Endothelial cell of umbilical vein (primary cell): ENCODE data around the gene DLGAP1.

Source experiments
- CTCF ChIP-seq, 2 donors: IDR thresholded peaks; 1 replicate in 1 of 2; 2 replicates in 1 of 2; pipeline ENCODE4 v1.5.1; 2011; ENCODE audit warnings: low read length in 2 of 2, mild to moderate bottlenecking in 2 of 2, moderate library complexity in 2 of 2, control low read depth in 1 of 2, inconsistent platforms in 1 of 2, low read depth in 1 of 2; ENCODE audit not compliant: insufficient read depth in 1 of 2; ENCODE audit errors: extremely low read depth in 1 of 2
- EZH2 ChIP-seq: IDR thresholded peaks from 2 replicates; pipeline ENCODE4 v1.6.1; 2012; ENCODE audit warnings: borderline replicate concordance, low read depth, mild to moderate bottlenecking, moderate library complexity, low read length, inconsistent platforms; ENCODE audit not compliant: severe bottlenecking
- POLR2A ChIP-seq: IDR thresholded peaks from 2 replicates; pipeline ENCODE4 v1.6.1; 2012; ENCODE audit warnings: low read depth, mild to moderate bottlenecking, control low read depth, low read length
- POLR2AphosphoS5 ChIP-seq: IDR thresholded peaks from 2 replicates; pipeline ENCODE4 v1.6.1; 2012; ENCODE audit warnings: low read depth, mild to moderate bottlenecking, control low read depth, low read length, moderate library complexity; ENCODE audit not compliant: insufficient read depth

DNA sequence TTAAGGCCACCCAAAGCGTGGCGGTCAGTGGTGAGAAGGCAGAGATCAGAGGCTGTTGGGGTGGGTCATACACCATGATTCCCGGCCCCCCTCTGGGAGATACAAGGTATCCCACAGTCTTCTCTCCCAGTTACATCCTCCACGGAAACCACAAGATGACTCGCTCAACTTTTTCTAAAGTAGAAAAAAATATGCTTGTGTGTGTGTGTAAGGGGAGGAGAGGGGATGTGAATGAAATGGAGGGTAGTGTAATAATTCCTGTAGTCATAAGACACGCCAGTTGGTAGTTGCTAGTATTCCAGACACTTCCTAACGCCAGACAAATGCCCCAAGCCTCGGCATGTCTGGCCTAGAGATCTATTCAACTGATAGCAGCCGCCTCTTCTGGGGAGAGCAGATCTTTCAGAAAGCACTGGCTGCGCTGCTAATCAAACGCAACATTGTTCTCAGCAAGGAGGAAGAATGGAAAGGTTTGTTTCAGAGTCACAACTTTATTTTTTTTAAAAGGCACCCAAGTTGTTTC is 861.7 kb downstream of the DLGAP1 start:
- TF ChIP-seq POLR2AphosphoS5 (no peak), CTCF (IDR thresholded peaks at IDR 0.05; ENCODE audit: extremely low read depth in 1 of 2, insufficient read depth in 1 of 2, low read depth in 1 of 2, low read length in 2 of 2) (no peak), POLR2A (no peak), EZH2 (no peak)
